Skeletal muscle tissue (tissue), 4 donors: ENCODE measurements around the gene PFDN2. TPM values are rescaled to one million over a fixed set of nuclear protein-coding genes. Genes with fewer than 3 reads are reported as not detected.

Source experiments
- H3K27ac ChIP-seq: one replicate; pipeline ENCODE4 v1.7.0; 2013; ENCODE audit warnings: mild to moderate bottlenecking, low read depth, low read length, inconsistent platforms
- H3K27me3 ChIP-seq, 3 donors: one replicate each; pipeline ENCODE4 v1.7.0; 2013; ENCODE audit warnings: low read length in 3 of 3; ENCODE audit not compliant: control insufficient read depth in 3 of 3, insufficient read depth in 3 of 3
- H3K36me3 ChIP-seq, 3 donors: one replicate each; pipeline ENCODE4 v1.7.0; 2013; ENCODE audit warnings: low read length in 3 of 3; ENCODE audit not compliant: control insufficient read depth in 3 of 3, insufficient read depth in 3 of 3
- H3K4me1 ChIP-seq, 3 donors: one replicate each; pipeline ENCODE4 v1.7.0; 2013; ENCODE audit warnings: low read length in 3 of 3, mild to moderate bottlenecking in 3 of 3; ENCODE audit not compliant: control insufficient read depth in 3 of 3, insufficient read depth in 3 of 3
- H3K4me3 ChIP-seq, 3 donors: one replicate each; pipeline ENCODE4 v1.7.0; 2013; ENCODE audit warnings: low read length in 3 of 3
- H3K9ac ChIP-seq, 3 donors: one replicate each; pipeline ENCODE4 v1.7.0; 2013; ENCODE audit warnings: low read length in 3 of 3, mild to moderate bottlenecking in 3 of 3, moderate library complexity in 2 of 3, low read depth in 1 of 3
- H3K9me3 ChIP-seq, 3 donors: one replicate each; pipeline ENCODE4 v1.7.0; 2013; ENCODE audit warnings: low read length in 3 of 3; ENCODE audit not compliant: control insufficient read depth in 3 of 3
- total RNA-seq: library from RNA; depleted of rRNA; stranded (reverse); fragments of >200 nt; gene quantifications from one replicate; pipeline ENCODE4 v1.2.3, GENCODE V29; 2014
- donor health status: Osteomylitis.

PFDN2 gene
- total RNA-seq, 1 donor from 2014 or later: 36.5 TPM

DNA sequence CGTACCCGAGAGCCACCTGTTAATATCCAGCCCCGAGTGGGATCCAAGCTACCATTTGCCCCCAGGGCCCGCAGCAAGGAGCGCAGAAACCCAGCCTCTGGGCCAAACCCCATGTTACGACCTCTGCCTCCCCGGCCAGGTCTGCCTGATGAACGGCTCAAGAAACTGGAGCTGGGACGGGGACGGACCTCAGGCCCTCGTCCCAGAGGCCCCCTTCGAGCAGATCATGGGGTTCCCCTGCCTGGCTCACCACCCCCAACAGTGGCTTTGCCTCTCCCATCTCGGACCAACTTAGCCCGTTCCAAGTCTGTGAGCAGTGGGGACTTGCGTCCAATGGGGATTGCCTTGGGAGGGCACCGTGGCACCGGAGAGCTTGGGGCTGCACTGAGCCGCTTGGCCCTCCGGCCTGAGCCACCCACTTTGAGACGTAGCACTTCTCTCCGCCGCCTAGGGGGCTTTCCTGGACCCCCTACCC, 42.9 kb upstream of the PFDN2 start:
- Histone ChIP-seq H3K4me1 (peaks cover 32 to 45% (median 33%) of the 10 kb centered on the region in 3 donors), H3K27me3 (no peaks in the 10 kb centered on the region), H3K27ac (no peak overlapping the region), H3K9ac (peak overlapping the region in 1 of 3 donors; percentile 45), H3K36me3 (peaks cover 43 to 58% (median 46%) of the 10 kb centered on the region in 3 donors), H3K4me3 (peak overlapping the region in 1 of 3 donors; percentile 97), H3K9me3 (no peaks in the 10 kb centered on the region)

GRCh38 chr1:161159913-161160243, 42.0 kb upstream of the PFDN2 start:
- Histone ChIP-seq H3K36me3 (peaks cover 40 to 55% (median 46%) of the 10 kb centered on the region in 3 donors), H3K4me1 (peaks cover 27 to 43% (median 29%) of the 10 kb centered on the region in 3 donors), H3K27ac (peak overlapping the region; percentile 79), H3K4me3 (peak overlapping the region; percentile 79 to 98 (median 97)), H3K9ac (peak overlapping the region; percentile 80 to 93 (median 91)), H3K9me3 (no peaks in the 10 kb centered on the region), H3K27me3 (no peaks in the 10 kb centered on the region)

DNA sequence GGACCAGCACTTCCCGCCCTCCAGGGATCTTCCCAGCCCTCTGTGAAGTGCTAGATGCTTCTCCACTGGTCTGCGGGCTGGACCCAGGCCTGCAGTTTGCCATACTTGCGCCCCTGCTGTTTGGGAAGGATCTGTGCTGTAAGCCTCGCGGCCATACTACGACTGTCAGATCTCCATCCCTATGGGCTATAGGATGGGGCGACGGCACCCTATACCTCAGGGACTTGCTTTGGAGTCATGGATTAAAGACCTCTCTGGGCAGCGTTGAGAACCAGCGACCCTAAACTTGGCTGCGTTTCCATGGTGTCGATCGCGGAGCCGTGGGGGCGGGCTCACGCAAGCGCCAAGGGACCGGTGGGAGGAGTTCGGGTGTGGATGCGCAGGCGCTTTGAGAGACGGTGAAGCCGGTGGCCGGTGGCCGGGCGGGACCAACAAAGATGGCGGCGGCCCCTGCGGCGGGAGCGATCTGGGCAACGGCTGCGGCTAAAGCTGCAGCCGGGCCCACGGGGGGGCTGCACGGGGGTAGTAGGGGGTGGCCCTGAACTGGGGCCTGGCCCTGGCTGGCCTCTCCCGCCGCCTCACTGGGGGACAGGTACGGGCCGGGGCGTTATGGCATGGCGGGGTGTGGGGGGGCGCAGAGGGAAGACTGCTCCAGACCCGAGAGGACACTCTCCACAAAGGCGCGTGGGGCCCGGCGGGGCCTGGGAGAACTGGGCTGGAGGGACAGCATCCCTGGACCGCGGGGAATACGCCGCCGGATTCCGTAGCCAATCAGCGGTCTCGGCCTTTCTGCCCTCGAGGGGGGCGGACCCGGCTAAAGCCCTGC, 41.5 kb upstream of the PFDN2 start, which contains the start of gene USP21:
USP21 (plus strand) TSS at position 414 of the 826 bp plus-strand sequence. CDS start 1,141 bp downstream, outside the sequence.
- H3K9me3 ChIP-seq: no peaks in the 10 kb centered on the region
- peaks cover 31 to 47% (median 35%) of the 10 kb centered on the region in 3 donors for H3K4me1 ChIP-seq
- peak within 1 kb of the TSS; percentile 79 for H3K27ac ChIP-seq
- H3K36me3 ChIP-seq: peaks cover 38 to 51% (median 43%) of the 10 kb centered on the region in 3 donors
- H3K4me3 ChIP-seq: peak within 1 kb of the TSS; percentile 79 to 98 (median 97)
- peak within 1 kb of the TSS; percentile 91 to 93 (median 91) for H3K9ac ChIP-seq
- H3K27me3 ChIP-seq: no peaks in the 10 kb centered on the region

- Histone ChIP-seq H3K4me3 (peak overlapping the region; percentile 79 to 98 (median 97)), H3K9me3 (no peaks in the 10 kb centered on the region), H3K27me3 (no peaks in the 10 kb centered on the region), H3K4me1 (peaks cover 33 to 52% (median 36%) of the 10 kb centered on the region in 3 donors), H3K27ac (peak overlapping the region; percentile 79), H3K36me3 (peaks cover 32 to 43% (median 39%) of the 10 kb centered on the region in 3 donors), H3K9ac (peak overlapping the region; percentile 91 to 93 (median 91))
These were observed 40.6 kb upstream of the PFDN2 start for GRCh38 chr1:161158316-161159010.

DNA sequence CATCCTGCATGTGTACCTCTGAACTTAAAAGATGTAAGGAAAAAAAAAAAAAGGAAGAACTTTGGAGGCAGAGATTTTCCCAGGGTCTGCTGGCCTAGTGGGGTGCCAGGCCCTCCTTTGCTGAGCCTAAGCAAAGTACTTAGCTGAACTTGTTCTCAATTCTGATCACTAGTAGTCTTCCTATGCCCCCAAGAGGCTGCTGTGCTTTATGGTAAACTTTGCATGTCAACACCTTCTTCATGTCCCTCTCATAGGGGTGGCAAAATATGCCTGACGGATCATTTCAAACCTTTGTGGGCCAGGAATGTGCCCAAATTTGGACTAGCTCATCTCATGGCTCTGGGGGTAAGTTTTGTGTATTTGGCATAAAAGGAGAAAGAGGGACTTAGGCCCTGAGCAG, 40.0 kb upstream of the PFDN2 start:
- Histone ChIP-seq H3K9me3 (no peaks in the 10 kb centered on the region), H3K9ac (no peak overlapping the region), H3K4me1 (peaks cover 33 to 49% (median 38%) of the 10 kb centered on the region in 3 donors), H3K27me3 (no peaks in the 10 kb centered on the region), H3K27ac (no peak overlapping the region), H3K36me3 (peaks cover 26 to 37% (median 33%) of the 10 kb centered on the region in 3 donors), H3K4me3 (no peak overlapping the region)

DNA sequence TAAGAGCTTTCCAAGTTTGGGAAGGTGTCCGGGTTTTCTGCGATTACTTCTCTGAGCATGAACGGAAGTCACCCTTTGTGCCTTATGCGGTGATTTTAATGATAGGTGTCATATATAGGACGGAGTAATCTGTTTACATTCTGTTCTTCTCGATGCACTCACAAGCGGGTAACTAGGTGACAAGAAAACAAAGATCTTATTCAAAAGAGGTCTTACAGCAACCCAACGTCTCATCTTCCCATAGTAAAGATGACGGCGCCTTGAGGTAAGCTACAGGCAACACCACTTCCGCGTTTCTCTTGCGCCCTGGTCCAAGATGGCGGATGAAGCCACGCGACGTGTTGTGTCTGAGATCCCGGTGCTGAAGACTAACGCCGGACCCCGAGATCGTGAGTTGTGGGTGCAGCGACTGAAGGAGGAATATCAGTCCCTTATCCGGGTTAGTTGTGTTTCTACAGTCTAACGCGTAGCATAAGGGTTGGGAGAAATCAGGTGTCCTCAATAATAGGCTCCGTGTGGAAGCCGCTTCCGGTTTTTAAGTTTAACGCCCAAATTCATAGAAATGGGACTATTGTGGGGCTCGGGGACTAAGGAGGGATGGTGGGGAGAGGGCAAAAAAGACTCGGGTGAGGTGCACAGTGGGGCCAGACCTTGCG, 36.0 kb upstream of the PFDN2 start, which contains the start of gene UFC1:
UFC1 (plus strand) TSS at position 297 of the 656 bp plus-strand sequence; CDS start at position 317, 20 bp downstream.
- H3K9ac ChIP-seq: peak within 1 kb of the TSS; percentile 97 to 99 (median 98)

GRCh38 chr1:161153176-161153575, 35.3 kb upstream of the PFDN2 start:
- peak overlapping the region; percentile 97 to 100 (median 99) for H3K4me3 ChIP-seq
- H3K4me1 ChIP-seq: peaks cover 10 to 16% (median 12%) of the 10 kb centered on the region in 3 donors
- H3K9ac ChIP-seq: peak overlapping the region in 2 of 3 donors; percentile 98 to 99
- H3K9me3 ChIP-seq: no peaks in the 10 kb centered on the region
- H3K36me3 ChIP-seq: peaks cover 6 to 13% (median 10%) of the 10 kb centered on the region in 3 donors
- no peak overlapping the region for H3K27ac ChIP-seq
- no peaks in the 10 kb centered on the region for H3K27me3 ChIP-seq

More for the DNA sequence above, 36.0 kb upstream of the PFDN2 start, which contains the start of gene UFC1:
- Histone ChIP-seq H3K27ac (peak within 1 kb of the TSS; percentile 97), H3K4me1 (peaks cover 15 to 22% (median 16%) of the 10 kb centered on the region in 3 donors), H3K4me3 (peak within 1 kb of the TSS; percentile 97 to 100 (median 99)), H3K27me3 (no peaks in the 10 kb centered on the region), H3K9me3 (no peaks in the 10 kb centered on the region), H3K36me3 (peaks cover 9 to 16% (median 14%) of the 10 kb centered on the region in 3 donors)

DNA sequence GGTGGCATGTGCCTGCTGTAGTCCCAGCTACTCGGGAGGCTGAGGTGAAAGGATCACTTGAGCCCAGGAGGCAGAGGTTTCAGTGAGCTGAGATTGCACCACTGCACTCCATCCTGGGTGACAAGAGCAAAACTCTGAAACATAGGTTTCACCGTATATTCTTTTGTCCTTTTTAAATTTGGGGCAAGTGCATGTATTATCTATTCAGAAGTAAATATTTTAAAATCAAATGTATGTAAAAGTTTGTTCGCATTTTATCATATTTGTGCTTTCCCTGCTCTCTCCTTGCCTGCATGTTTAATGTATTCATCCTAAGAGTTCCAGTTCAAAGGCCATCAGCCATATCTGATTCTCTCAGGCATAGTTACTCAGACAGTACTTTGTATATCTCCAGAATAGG, 28.0 kb upstream of the PFDN2 start:
- Histone ChIP-seq H3K9ac (no peak overlapping the region), H3K4me1 (no peaks in the 10 kb centered on the region), H3K27me3 (no peaks in the 10 kb centered on the region), H3K27ac (no peak overlapping the region), H3K4me3 (no peak overlapping the region), H3K9me3 (no peaks in the 10 kb centered on the region), H3K36me3 (no peaks in the 10 kb centered on the region)

- H3K4me3 ChIP-seq: no peak overlapping the region
- H3K4me1 ChIP-seq: peaks cover 5 to 17% (median 10%) of the 10 kb centered on the region in 3 donors
- no peak overlapping the region for H3K9ac ChIP-seq
- no peaks in the 10 kb centered on the region for H3K9me3 ChIP-seq
- no peaks in the 10 kb centered on the region for H3K27me3 ChIP-seq
- H3K27ac ChIP-seq: no peak overlapping the region
- no peaks in the 10 kb centered on the region for H3K36me3 ChIP-seq
These were observed 23.0 kb upstream of the PFDN2 start for GRCh38 chr1:161140755-161141400.
